SK-MEL-5 (cell line): Measurements from ENCODE around the gene DERL2. TPM values are rescaled to one million over a fixed set of nuclear protein-coding genes. Genes with fewer than 3 reads are reported as not detected.
A peak's percentile ranks its signal among the peaks of the same experiment; 100 is the strongest.

Experiments used
- DNase-seq: peaks from one replicate; pipeline ENCODE4 v3.0.0-alpha.2; 2016; ENCODE audit warnings: low read depth, low spot score
- in situ Hi-C: cut with HindIII; loops from 2 replicates; pipeline ENCODE4 v1.10.0; 2016; ENCODE audit warnings: low sequenced_read_pairs, high pct_unique_total_duplicates, low pct_unique_long_range_greater_than_20kb
- total RNA-seq: library from RNA; depleted of rRNA; stranded (reverse); fragments of >200 nt; shearing (Covaris generic); gene quantifications from 2 replicates; pipeline ENCODE4 v1.2.3, GENCODE V29; 2014

The DERL2 gene
- total RNA-seq, 1 experiment from 2014 or later = 82.1 TPM

DNA sequence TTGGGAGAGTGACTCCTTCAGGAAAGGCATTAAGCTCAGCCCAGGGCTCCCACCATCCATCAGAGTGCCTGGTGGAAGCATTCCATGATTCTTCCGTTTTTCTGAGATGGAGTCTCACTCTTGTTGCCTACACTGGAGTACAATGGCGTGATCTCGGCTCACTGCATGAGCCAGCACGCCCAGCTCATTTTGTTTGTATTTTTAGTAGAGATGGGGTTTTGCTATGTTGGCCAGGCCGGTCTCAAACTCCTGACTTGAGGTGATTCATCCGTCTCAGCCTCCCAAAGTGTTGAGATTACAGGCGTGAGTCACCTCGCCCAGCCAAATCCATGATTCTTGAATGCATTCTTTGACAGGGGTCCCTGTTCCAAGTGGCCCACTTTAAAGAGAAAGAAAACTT is 23.5 kb upstream of the DERL2 start:
- DNase-seq = no peak

DNA sequence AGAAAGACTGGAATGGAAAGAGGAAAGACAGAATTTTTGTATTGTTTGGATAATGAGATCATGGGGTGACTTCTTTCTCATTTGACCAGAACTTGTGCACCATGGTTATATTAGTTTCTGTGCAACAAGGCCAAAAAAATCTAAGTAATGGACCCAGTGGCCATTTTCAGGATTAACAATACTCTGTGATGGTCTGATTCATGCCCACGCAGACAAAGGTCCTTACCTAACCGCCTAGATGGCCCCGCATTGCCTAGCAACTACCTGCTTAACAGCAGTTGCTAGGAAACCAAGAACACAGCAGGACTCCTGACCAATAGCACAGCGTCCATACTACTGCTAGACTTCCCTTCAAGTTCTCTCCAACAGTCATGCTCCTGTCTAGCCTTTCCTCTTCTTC is 22.8 kb upstream of the DERL2 start:
- DNase-seq = no peak
- in situ Hi-C loops = no loop called here

More for the DNA sequence above, 23.5 kb upstream of the DERL2 start:
- in situ Hi-C loops = no loop called here

DNA sequence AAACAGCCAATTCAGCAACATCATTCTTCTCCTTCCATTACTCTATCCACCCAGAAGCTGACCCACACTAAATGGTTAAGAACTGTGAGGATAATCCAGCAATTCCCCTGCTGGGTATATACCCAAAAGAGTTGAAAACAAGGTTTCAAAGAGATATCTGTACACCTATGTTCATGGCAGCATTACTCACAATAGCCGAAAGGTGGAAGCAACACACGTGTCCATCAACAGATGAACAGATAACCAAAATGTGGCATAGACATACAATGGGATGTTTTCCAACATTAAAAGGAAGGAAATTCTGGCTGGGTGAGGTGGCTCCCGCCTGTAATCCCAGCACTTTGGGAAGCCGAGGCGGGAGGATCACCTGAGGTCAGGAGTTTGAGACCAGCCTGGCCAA is 20.3 kb upstream of the DERL2 start:
- DNase-seq = no peak
- in situ Hi-C loops = no loop called here

DNA sequence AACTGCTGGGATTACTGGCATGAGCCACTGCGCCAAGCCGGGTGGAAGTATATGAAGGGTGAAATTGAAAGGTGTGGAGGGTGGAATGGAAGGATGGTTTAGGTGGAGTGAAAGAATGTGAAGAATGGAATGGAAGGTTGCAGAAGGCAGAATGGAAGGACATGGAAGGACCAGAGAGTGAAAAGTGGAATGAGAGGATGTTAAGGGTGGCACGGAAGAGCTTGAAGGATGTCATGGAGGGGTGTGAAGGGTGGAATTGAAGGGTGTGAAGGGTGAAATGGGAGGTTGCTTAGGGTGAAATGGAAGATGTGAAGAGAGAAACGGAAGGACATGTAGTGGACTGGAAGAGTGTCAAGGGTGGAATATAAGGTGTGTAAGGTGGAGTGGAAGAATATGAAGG is 16.6 kb upstream of the DERL2 start:
- in situ Hi-C loops = no loop called here
- no peak for DNase-seq

DNA sequence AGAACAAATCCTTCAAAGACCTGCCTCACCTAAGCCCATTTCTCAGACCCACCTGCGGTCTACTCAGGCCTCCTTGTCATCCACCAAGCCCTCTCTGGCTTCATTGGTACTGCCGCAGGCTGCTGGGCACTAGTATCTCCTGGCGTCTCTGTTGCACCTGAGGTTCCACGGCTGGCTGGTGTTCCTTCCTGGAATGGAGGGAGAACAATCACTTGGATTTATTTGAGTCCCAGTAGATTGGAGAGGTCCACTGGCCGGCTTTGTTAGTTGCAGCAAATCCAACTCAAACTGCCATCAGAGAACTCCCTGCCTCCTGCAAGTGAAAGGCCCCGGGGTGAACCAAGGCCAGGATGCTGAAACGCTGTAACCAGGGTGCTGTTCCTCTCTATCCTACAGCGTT is 15.7 kb upstream of the DERL2 start:
- no peak for DNase-seq
- in situ Hi-C loops = no loop called here

DNA sequence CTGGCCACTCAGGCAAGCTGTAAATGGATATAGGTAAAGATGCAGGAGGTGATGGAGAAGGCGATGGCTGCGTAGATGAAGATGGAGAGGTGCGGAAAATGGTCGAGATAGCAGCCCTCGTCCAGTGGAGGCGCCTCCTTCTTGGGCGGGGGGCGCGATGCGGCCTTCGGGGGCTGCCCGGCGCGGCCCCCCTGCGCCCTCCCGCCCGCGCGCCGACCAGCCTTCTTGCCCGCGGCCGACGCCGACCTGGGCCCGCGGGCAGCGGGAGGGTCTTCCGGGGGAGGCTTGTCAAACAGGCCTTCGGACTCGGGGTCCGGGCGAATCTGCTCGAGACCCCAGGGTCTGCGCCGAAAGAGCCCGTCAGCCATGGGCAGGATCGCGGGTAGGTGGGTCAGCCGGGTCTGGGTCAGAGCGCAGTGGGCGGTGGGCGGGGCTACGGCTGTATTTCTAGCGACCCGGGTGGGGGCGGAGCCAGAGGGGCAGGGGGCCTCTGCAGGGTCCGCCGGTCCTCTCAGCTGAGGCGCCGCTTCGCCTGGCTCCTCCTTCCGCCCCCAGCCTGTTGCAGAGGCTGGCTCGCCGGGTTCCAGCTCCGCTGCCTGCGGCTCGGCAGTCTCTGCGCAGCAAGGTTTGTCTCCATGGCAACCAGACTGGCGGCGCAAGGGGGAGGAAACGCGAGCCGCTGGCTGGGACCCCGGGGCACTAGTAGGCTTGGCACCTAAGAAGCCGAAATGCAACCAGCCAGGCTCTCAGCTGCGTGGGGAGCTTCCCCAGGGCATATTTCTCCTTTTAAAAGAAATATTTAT is 14.8 kb upstream of the DERL2 start:
- peak; percentile 73 for DNase-seq
- in situ Hi-C loops = no loop called here

DNA sequence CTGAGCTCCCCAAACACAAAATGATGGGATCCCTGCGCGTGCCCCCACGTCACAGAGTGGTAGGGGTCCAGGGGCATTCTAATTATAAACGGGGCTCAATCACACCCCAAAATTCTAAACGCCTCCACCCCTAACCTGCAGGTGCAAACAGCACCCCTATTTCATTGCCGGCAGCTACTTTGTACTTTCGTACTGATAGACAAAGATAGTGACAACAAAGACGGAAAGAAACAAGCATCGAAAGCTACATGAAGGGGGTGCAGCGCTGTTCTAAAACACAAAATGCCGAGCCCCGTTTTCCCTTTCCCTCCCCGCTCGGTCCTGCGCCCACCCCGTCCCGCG is 14.2 kb upstream of the DERL2 start:
- in situ Hi-C loops = no loop called here

DNA sequence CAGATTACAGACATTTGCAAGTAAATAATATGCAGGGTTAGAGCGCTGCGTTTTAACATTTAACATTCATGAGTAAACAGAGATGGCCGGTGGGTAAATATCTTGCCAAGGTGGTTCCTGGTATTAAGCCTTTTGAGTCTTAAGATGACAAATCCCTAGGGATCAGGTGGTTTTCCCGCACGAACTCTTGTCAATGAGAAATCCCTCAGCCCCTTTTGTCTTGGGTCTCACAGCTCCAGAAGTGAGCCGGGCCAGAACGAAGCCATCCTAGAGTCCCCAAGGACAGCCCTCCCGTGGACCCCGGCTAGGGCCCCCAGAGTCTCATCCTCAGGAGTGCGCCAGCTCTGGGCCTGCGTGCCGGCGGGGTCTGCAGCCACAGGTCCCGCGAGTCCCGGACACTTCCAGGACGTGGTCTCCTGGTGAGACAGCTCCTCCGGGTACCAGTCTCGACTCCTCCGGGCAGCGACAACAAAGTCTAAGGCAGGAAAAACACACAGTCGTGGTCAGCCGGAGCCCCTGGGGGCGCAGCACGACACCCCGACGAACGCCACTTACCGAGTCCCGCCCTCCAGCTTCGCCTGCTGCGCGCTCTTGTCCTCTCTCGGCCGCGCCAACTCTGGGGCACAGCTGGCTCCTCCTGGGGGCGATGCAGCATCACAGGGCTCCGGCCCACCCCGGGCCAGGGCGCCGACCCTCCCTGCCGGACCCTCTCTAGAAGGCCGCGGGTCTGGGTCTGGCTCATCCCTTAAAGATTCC is 13.7 kb upstream of the DERL2 start:
- in situ Hi-C loops = no loop called here
- no peak for DNase-seq

More for the DNA sequence above, 14.2 kb upstream of the DERL2 start:
- DNase-seq = no peak

DNA sequence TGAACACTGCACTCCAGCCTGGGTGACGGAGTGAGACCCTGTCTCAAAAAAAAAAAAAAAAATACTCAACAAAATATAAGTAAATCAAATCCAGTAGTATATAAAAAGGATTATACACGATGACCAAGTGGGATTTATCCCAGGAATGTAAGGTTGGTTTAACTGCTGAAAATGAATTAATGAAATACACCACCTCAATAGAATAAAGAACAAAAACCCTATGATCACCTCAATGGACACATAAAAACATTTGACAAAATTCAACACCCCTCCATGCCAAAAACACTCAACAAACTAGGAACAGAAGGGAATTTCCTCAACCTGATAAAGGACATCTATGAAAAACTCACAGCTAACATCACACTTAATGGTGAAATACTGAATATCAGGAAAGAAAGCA is 7.0 kb upstream of the DERL2 start:
- in situ Hi-C loops = no loop called here
- DNase-seq = no peak

DNA sequence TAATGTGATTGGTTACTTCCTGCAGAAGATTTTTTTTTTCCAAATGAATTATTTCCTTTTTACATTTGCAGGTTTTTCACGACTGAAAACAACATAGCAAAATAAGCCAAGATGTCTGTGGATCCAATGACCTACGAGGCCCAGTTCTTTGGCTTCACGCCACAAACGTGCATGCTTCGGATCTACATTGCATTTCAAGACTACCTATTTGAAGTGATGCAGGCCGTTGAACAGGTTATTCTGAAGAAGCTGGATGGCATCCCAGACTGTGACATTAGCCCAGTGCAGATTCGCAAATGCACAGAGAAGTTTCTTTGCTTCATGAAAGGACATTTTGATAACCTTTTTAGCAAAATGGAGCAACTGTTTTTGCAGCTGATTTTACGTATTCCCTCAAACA is 2.8 kb upstream of the DERL2 start:
- in situ Hi-C loops = no loop called here
- no peak for DNase-seq

DNA sequence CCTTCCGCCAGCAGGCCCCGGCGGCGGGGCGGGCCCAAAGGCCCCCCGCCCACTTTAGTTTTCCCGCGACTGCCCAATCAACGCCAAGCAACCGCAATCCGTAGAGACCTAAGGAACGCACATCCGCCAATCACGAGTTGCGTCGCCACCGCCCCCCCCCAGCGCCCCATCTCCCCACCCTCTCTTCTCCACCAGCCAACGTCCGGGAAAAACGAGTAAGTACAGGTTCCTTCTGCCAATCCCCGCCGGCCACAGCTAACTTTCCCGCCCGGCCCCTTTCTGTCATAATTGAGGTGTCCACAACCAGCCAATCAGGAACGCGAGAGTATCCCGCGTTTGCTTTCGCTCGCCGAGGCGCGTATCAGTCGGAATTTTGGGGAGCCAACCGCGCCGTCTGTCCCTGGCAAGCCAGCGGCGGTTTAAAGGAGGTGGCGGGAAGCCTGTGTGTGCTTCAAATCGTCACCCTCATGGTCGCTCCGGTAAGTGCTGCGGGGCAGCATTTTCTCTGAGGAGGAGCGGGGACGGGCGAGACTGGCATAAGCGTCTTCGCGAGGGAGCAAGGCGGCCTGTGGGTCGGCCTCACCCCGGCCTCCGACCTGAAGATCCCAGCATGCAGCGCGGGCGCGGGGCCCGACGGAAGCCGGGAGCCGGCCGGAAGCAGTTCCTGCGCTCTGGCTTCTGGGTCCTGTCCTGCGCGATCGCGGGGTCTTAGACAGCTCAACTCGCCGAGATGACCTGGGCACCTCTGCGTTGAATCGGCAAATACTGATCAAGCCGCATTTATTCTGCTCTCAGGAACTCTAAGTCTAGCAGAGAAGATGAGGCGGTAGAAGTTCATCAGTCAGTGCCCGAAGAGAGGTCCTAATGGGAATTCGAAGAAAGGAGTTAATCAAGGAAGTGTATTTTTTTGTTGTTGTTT is 487 bp upstream of the DERL2 start, which contains the start of gene MIS12:
TSS of gene MIS12 (plus strand) at position 361 of the 919 bp plus-strand sequence. CDS start 2,297 bp downstream, outside the sequence.
- peak; percentile 99 for DNase-seq
- in situ Hi-C loops = no loop called here

DNA sequence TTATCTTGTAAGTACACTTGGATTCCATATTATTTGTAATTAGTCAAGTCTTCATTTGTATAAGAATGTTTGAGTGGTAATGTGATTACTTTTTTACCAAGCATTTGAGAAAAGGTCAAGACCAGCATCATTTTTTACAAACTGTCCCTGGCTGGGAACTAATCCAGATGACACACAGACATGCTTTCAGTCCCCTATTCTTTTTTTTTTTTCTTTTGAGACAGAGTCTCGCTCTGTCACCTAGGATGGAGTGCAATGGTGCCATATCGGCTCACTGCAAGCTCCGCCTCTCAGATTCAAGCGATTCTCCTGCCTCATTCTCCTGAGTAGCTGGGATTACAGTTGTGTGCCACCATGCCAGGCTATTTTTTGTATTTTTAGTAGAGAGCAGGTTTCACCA is 4.5 kb downstream of the DERL2 start:
- in situ Hi-C loops = no loop called here

DNA sequence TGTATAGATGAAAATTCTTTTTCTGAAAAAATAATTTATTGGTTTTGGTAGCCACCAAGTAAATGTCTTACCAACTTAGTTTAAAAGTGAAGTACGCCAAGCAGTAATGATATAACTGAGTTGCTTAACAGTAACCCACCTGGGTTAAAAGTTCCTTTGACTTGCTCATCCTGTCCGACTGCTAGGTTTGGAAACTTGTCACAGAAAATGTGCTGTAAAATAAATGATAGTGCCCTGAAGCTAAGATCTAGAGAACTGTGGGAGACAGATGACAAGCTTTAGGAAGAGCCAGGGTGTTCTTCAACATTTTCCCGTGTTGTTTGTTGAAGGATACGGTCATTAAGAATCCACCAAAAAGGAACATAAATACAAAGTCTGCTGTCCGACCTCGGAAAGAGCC is 5.0 kb downstream of the DERL2 start:
- in situ Hi-C loops = no loop called here
- DNase-seq = no peak

More for the DNA sequence above, 4.5 kb downstream of the DERL2 start:
- DNase-seq = no peak

DNA sequence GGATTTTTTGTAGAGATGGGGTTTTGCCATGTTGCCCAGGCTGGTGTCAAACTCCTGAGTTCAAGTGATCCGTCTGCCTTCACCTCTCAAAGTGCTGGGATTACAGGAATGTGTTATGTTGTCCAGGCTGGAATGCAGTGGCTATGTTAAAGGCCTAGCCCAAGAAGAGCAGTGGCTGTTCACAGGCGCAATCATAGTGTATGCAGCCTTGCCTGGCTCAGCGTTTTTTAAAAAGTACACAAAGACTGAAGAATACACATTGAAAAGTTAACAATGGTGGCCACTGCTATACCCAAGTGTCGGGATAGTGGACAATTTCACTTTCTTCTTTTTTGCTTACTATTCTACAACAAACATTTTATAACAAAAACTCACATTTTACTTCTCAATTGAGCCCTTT is 7.0 kb downstream of the DERL2 start:
- in situ Hi-C loops = no loop called here
- DNase-seq = no peak

DNA sequence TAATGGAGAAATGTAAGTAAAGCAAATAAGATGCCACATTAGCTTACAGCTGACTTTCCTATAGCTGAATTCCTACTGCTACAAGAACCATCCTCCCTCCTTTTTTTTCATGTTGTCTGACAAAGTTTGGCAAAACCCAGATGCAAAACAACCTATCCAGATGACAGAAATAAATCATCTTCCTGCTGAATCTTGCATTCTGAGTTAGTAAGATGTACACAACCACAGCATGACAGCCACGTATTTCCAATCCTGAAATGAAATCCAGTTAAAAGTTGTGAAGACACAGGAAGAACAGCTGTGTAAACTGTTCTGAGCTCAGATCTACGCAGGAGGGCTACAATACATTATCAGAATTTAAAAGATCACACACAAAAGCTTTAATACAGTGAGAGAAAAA is 12.1 kb downstream of the DERL2 start:
- no peak for DNase-seq
- in situ Hi-C loops = no loop called here

DNA sequence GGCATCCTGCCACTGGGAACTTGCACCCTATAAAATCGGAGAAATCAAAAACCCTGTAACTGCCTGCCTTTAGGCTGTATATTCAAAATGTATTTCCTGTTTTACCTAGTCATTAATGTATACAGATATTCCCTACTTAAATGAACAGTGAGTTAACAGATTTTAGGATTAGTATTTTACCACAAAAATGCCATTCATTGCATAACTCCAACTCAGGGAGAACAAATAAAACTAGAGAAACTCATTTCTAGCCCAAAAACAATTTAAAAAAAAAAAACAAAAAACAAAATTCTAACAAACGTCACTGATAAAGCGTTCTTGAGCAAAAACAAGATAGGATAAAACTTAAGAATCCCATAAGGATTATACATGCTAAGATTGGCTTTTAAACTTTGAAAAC is 13.5 kb downstream of the DERL2 start:
- DNase-seq = no peak
- in situ Hi-C loops = no loop called here

DNA sequence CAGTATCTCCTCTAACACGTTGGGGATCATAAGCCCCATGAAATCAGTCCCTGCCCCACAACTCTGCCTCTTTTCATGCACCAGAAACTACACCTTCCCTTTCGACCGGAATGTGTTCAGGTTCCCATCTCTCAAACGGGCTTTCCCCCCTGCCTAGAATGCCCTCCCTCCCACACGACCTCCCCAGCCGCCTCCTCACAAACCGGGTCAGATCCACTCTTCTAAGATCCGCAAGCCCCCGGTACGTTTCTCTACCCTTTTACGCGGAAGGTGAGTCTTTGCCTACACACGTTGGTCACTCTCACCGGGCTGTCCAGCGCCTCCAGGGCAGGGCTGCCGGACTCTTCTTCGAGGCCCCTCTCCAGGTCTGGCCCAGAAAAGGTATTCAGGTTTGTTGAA is 17.9 kb downstream of the DERL2 start:
- in situ Hi-C loops = no loop called here
- DNase-seq = no peak

DNA sequence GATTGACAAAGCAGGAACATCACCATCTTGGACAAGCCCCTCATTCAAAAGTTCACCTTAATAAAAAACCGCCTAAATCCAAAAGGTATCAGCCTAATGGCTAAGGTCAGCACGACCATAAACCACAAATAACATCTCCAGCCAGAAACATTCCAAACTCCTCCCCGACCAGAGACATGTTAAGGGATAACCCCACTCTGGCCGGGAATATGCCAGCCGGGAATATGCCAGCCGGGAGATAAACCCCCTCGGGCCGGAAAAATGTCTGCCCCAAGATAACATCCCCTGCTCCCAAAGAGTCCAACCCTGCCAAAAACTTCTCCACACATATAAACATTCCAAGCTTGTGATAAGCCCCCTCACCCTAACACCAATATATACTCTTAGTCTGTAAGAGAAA is 18.6 kb downstream of the DERL2 start:
- no peak for DNase-seq
- in situ Hi-C loops = no loop called here
